MM.1S (cell line): ENCODE data around the gene NXPH2.

Experiments
- DNase-seq: peaks from one replicate; pipeline ENCODE4 v3.0.0-alpha.2; 2015
- H2AFZ ChIP-seq: fragments of 300-600 bp; sonication (generic); 2 replicates; pipeline ENCODE4 v1.6.0; 2016; ENCODE audit warnings: antibody characterized with exemption, low read length
- H3F3A ChIP-seq: fragments of 300-600 bp; sonication (generic); 2 replicates; pipeline ENCODE4 v1.6.1; 2016; ENCODE audit warnings: mild to moderate bottlenecking, antibody characterized with exemption, low read length, moderate library complexity, mixed read lengths; ENCODE audit not compliant: insufficient read depth
- H3K27ac ChIP-seq: fragments of 300-600 bp; sonication (generic); 2 replicates; pipeline ENCODE4 v1.5.1; 2016; ENCODE audit warnings: mild to moderate bottlenecking, low read length
- H3K27me3 ChIP-seq: fragments of 300-600 bp; sonication (generic); replicated peaks from 2 replicates; pipeline ENCODE4 v1.6.0; 2016; ENCODE audit warnings: low read length; ENCODE audit not compliant: insufficient read depth
- H3K36me3 ChIP-seq: fragments of 300-600 bp; sonication (generic); replicated peaks from 2 replicates; pipeline ENCODE4 v1.6.1; 2016; ENCODE audit warnings: mild to moderate bottlenecking, low read length, mixed read lengths; ENCODE audit not compliant: insufficient read depth
- H3K4me1 ChIP-seq: fragments of 300-600 bp; sonication (generic); 2 replicates; pipeline ENCODE4 v1.6.1; 2016; ENCODE audit warnings: low read length, mixed read lengths
- H3K4me2 ChIP-seq: fragments of 300-600 bp; sonication (generic); 2 replicates; pipeline ENCODE4 v1.6.0; 2016; ENCODE audit warnings: low read depth, low read length
- H3K4me3 ChIP-seq: fragments of 300-600 bp; sonication (generic); 2 replicates; pipeline ENCODE4 v1.5.1; 2016; ENCODE audit warnings: low read length, mixed read lengths
- H3K79me2 ChIP-seq: fragments of 300-600 bp; sonication (generic); 2 replicates; pipeline ENCODE4 v1.6.1; 2016; ENCODE audit warnings: mixed run types, low read length, mixed read lengths
- H3K9ac ChIP-seq: fragments of 300-600 bp; sonication (generic); 2 replicates; pipeline ENCODE4 v1.6.1; 2016; ENCODE audit warnings: low read length, mixed read lengths
- H3K9me2 ChIP-seq: fragments of 300-600 bp; sonication (generic); replicated peaks from 2 replicates; pipeline ENCODE4 v1.6.1; 2016; ENCODE audit warnings: mild to moderate bottlenecking, low read length, mixed read lengths; ENCODE audit not compliant: insufficient read depth
- H3K9me3 ChIP-seq: fragments of 300-600 bp; sonication (generic); replicated peaks from 2 replicates; pipeline ENCODE4 v1.6.1; 2016; ENCODE audit warnings: mild to moderate bottlenecking, low read length, mixed read lengths; ENCODE audit not compliant: insufficient read depth
- H4K20me1 ChIP-seq: fragments of 300-600 bp; sonication (generic); 2 replicates; pipeline ENCODE4 v1.6.1; 2016; ENCODE audit warnings: mild to moderate bottlenecking, low read length, moderate library complexity, mixed read lengths; ENCODE audit not compliant: insufficient read depth
- CTCF ChIP-seq: fragments of 300-600 bp; sonication (generic); IDR thresholded peaks from 2 replicates; pipeline ENCODE4 v1.5.1; 2016; ENCODE audit warnings: antibody characterized with exemption, low read length, mixed read lengths
- EZH2 ChIP-seq: fragments of 300-600 bp; sonication (generic); optimal IDR thresholded peaks from 2 replicates; pipeline ENCODE3; 2017; ENCODE audit warnings: low read depth, mild to moderate bottlenecking, antibody characterized with exemption, low read length, mixed read lengths
- EZH2phosphoT487 ChIP-seq: fragments of 300-600 bp; sonication (generic); IDR thresholded peaks from 2 replicates; pipeline ENCODE4 v1.6.1; 2018; ENCODE audit warnings: antibody characterized with exemption, low read length

The NXPH2 gene

GRCh38 chr2:138722316-138722715, 57.9 kb downstream of the NXPH2 start:
- Histone ChIP-seq H3K79me2 (no peaks in the 10 kb centered on the region), H3K9ac (no peak overlapping the region), H3K4me3 (no peak overlapping the region), H3K4me1 (no peaks in the 10 kb centered on the region), H3K36me3 (no peaks in the 10 kb centered on the region), H3K27ac (no peak overlapping the region), H3K9me2 (no peaks in the 10 kb centered on the region), H3K9me3 (no peaks in the 10 kb centered on the region), H3F3A (no peaks in the 10 kb centered on the region), H2AFZ (no peak overlapping the region), H4K20me1 (no peaks in the 10 kb centered on the region), H3K27me3 (no peaks in the 10 kb centered on the region), H3K4me2 (no peak overlapping the region)
- no peak for DNase-seq
- TF ChIP-seq CTCF (no peak), EZH2 (no peak), EZH2phosphoT487 (no peak)

- Histone ChIP-seq H3K9me2 (no peaks in the 10 kb centered on the region), H3K9me3 (no peaks in the 10 kb centered on the region)
Measured at GRCh38 chr2:138720035-138720838, 60.0 kb downstream of the NXPH2 start.

DNA sequence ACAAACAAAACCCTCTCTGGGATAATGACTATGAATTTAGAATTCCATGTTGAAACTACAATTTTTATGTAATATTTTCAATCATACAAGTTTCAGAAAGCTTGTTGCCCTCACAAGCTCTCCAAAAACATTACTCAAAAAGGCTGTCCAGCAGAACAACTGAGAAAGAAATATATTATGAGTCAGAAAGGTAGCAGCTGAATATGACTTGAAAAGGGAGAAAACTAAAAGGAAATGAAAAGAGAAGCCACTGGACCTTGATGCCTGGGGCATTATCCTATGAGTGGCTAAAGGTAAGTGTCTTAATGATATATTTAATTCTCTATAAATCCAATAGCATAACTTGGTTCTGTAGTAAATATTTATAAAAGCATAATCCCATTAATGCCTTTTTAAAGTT, 61.8 kb downstream of the NXPH2 start:
- Histone ChIP-seq H3K27ac (no peak overlapping the region), H3K9me3 (no peaks in the 10 kb centered on the region), H3K4me2 (no peak overlapping the region), H4K20me1 (no peaks in the 10 kb centered on the region), H3F3A (no peaks in the 10 kb centered on the region), H3K27me3 (no peaks in the 10 kb centered on the region), H2AFZ (no peak overlapping the region), H3K9me2 (no peaks in the 10 kb centered on the region), H3K79me2 (no peaks in the 10 kb centered on the region), H3K4me1 (no peaks in the 10 kb centered on the region), H3K9ac (no peak overlapping the region), H3K4me3 (no peak overlapping the region), H3K36me3 (no peaks in the 10 kb centered on the region)
- TF ChIP-seq EZH2phosphoT487: no peak
- no peak for DNase-seq

More at GRCh38 chr2:138720035-138720838, 60.0 kb downstream of the NXPH2 start:
- no peaks in the 10 kb centered on the region for H3K79me2 ChIP-seq
- H3K4me2 ChIP-seq: no peak overlapping the region
- H2AFZ ChIP-seq: no peak overlapping the region
- H3K9ac ChIP-seq: no peak overlapping the region
- H3K27me3 ChIP-seq: no peaks in the 10 kb centered on the region
- H3K36me3 ChIP-seq: no peaks in the 10 kb centered on the region
- no peaks in the 10 kb centered on the region for H3F3A ChIP-seq
- H3K27ac ChIP-seq: no peak overlapping the region
- no peak for DNase-seq
- TF ChIP-seq EZH2 (no peak), CTCF (no peak), EZH2phosphoT487 (no peak)
- H3K4me3 ChIP-seq: no peak overlapping the region
- H4K20me1 ChIP-seq: no peaks in the 10 kb centered on the region
- no peaks in the 10 kb centered on the region for H3K4me1 ChIP-seq

- Histone ChIP-seq H3K27ac (no peak overlapping the region), H3K9me3 (no peaks in the 10 kb centered on the region), H4K20me1 (no peaks in the 10 kb centered on the region), H3K9ac (no peak overlapping the region), H3K9me2 (no peaks in the 10 kb centered on the region), H3F3A (no peaks in the 10 kb centered on the region), H3K27me3 (no peaks in the 10 kb centered on the region), H3K4me2 (no peak overlapping the region), H3K36me3 (no peaks in the 10 kb centered on the region), H3K4me3 (no peak overlapping the region), H3K79me2 (no peaks in the 10 kb centered on the region), H3K4me1 (no peaks in the 10 kb centered on the region), H2AFZ (no peak overlapping the region)
- TF ChIP-seq CTCF (no peak), EZH2 (no peak), EZH2phosphoT487 (no peak)
- DNase-seq: no peak
Measured at GRCh38 chr2:138716183-138716582, 64.0 kb downstream of the NXPH2 start.
